K562 (cell line): ENCODE data around the gene CMTM1. TPM values are rescaled to one million over a fixed set of nuclear protein-coding genes. Genes with fewer than 3 reads are reported as not detected.

Experiments used
- ARID4B ChIP-seq: sonication (generic); formaldehyde crosslinking; IDR thresholded peaks from 2 replicates; pipeline ENCODE4 v1.8.0; 2022; ENCODE audit warnings: mild to moderate bottlenecking, missing genetic modification reagents
- ATF7 ChIP-seq: fragments of 450-650 bp; IDR thresholded peaks from 2 replicates; pipeline ENCODE4 v1.7.1; 2014; ENCODE audit warnings: mild to moderate bottlenecking, moderate library complexity
- CHCHD3 ChIP-seq: fragments of 250-450 bp; sonication (Bioruptor Pico); IDR thresholded peaks from 2 replicates; pipeline ENCODE4 v2.1.2; 2022; ENCODE audit warnings: mild to moderate bottlenecking
- CREM ChIP-seq: IDR thresholded peaks from 2 replicates; pipeline ENCODE4 v1.6.1; 2014; ENCODE audit warnings: antibody characterized with exemption, low read depth
- ETV1 ChIP-seq: fragments of 450-650 bp; conservative IDR thresholded peaks from 2 replicates; pipeline ENCODE4 v1.6.1; 2016; ENCODE audit warnings: missing genetic modification characterization, control low read depth, low read depth, missing compliant biosample characterization
- FOXA3 ChIP-seq, 2 experiments: fragments of 450-650 bp in 1 of 2; sonication (generic) in 1 of 2; formaldehyde crosslinking; IDR thresholded peaks in 1 of 2; conservative IDR thresholded peaks in 1 of 2; 2 replicates each; pipeline versions ENCODE4 v1.4.0 to v1.8.0; 2020 to 2022; ENCODE audit warnings: mild to moderate bottlenecking in 2 of 2, missing genetic modification reagents in 1 of 2
- HES1 ChIP-seq: fragments of 450-650 bp; IDR thresholded peaks from 2 replicates; pipeline ENCODE4 v1.6.1; 2016; ENCODE audit warnings: low read depth, mild to moderate bottlenecking, moderate library complexity
- NR2C1 ChIP-seq, 2 experiments: fragments of 450-650 bp; IDR thresholded peaks; 2 replicates each; pipeline ENCODE4 v1.6.1; 2017; ENCODE audit warnings: mild to moderate bottlenecking in 2 of 2, antibody characterized with exemption in 1 of 2, inconsistent platforms in 1 of 2, missing compliant biosample characterization in 1 of 2, missing genetic modification characterization in 1 of 2
- SIX5 ChIP-seq, 2 experiments: IDR thresholded peaks; 2 replicates each; pipeline ENCODE4 v1.6.1; 2011; ENCODE audit warnings: low read length in 2 of 2, borderline replicate concordance in 1 of 2, low read depth in 1 of 2, mild to moderate bottlenecking in 1 of 2, moderate library complexity in 1 of 2; ENCODE audit not compliant: insufficient read depth in 1 of 2
- SMARCC2 ChIP-seq: fragments of 450-650 bp; IDR thresholded peaks from 2 replicates; pipeline ENCODE4 v1.6.1; 2017; ENCODE audit warnings: antibody characterized with exemption, moderate library complexity, mild to moderate bottlenecking, low read depth
- SMARCE1 ChIP-seq: fragments of 450-650 bp; IDR thresholded peaks from 2 replicates; pipeline ENCODE4 v1.7.1; 2016; ENCODE audit warnings: mild to moderate bottlenecking
- TAL1 ChIP-seq: fragments of 450-650 bp; IDR thresholded peaks from 2 replicates; pipeline ENCODE4 v1.6.1; 2016; ENCODE audit warnings: mild to moderate bottlenecking
- ZBTB12 ChIP-seq: fragments of 250-450 bp; sonication (Bioruptor Pico); IDR thresholded peaks from 2 replicates; pipeline ENCODE4 v1.4.0; 2020
- ZEB2 ChIP-seq: fragments of 450-650 bp; IDR thresholded peaks from 2 replicates; pipeline ENCODE4 v1.6.1; 2016
- ZNF436 ChIP-seq: fragments of 250-450, 450-650 bp; sonication (Bioruptor Pico); formaldehyde crosslinking; IDR thresholded peaks from 2 replicates; pipeline ENCODE4 v1.7.0; 2020; ENCODE audit warnings: mild to moderate bottlenecking
- ZNF75A ChIP-seq: fragments of 450-650 bp; formaldehyde crosslinking; IDR thresholded peaks from 2 replicates; pipeline ENCODE4 v1.4.0; 2020; ENCODE audit warnings: mild to moderate bottlenecking
- ZNF77 ChIP-seq: fragments of 250-450 bp; sonication (Bioruptor Pico); IDR thresholded peaks from 2 replicates; pipeline ENCODE4 v1.5.0; 2020
- polyA plus RNA-seq, 8 experiments: library from polyadenylated mRNA; depleted of rRNA in 4 of 8; stranded (reverse) in 5 of 8; unstranded in 3 of 8; fragments of >200 nt; fragmentation: Nextera tagmentation in 2 of 8; fragmentation: Illumina TruSeq in 1 of 8; extraction: Ambion mirVana in 2 of 8; extraction: Trizol in 1 of 8; gene quantifications; 2 replicates each; pipeline versions ENCODE4 v1.2.1 to v1.2.3, GENCODE V29; 2011 to 2014; ENCODE audit warnings: inconsistent platforms in 1 of 8, missing spikeins in 1 of 8
- total RNA-seq, 7 experiments: library from RNA; depleted of rRNA in 6 of 7; stranded (reverse); fragments of >200 nt in 6 of 7; fragmentation: Illumina TruSeq in 2 of 7; extraction: Trizol in 2 of 7; gene quantifications; 2 replicates each; pipeline versions ENCODE4 v1.2.1 to v1.2.3, GENCODE V29; 2011 to 2021; ENCODE audit warnings: low replicate concordance in 1 of 7
- TF ChIP-seq, protein P1 (sequence below), 2 experiments: fragments of 450-650 bp; IDR thresholded peaks; 2 replicates each; pipeline ENCODE4 v1.6.1; 2016

CMTM1 gene
- total and polyA plus RNA-seq, 9 of the 15 experiments (the other 6 are each of a cell fraction or from before 2014, with no cell fraction given), result 0.25 to 2.6 (median 1.1) TPM; not detected in 2

DNA sequence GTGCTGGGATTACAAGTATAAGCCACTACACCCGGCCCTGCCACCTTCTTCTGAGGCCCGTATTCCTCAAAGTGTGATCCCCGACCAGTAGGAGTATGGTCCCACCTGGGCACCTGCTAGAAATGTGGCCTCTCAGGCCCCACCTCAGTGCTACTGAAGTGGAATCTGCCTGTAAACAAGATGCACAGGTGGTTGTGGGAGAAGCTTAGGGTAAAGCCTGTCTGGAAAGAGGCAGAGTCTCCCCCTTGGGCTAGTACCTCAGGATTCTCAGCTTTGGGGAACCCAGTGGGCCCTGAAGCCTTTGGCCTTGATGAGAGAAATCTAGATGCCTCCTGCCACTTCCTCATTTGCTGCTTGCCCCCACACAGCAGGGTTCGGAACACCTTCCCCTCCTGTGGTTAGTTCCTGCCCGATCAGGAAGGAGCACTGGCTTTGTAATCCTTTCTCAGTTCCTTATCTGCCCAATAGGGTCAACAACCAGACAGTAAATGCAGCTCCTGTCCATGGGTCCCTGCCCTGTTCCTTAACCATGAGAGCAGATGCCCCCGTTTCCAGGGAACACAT, 41.6 kb upstream of the CMTM1 start (continued):
- TF ChIP-seq SMARCC2, result peak; percentile 47; the same call in 1 of the 2 replicates
- no peak for TF ChIP-seq ZNF436 (CRISPR knock-in tag)
- peak; percentile 75; the same call in 1 of the 2 replicates for TF ChIP-seq ZNF75A (CRISPR knock-in tag)
- TF ChIP-seq NR2C1 (IDR thresholded peaks at IDR 0.05), result no peak
- peak; percentile 29; the same call in 1 of the 2 replicates for TF ChIP-seq NR2C1 (tag; IDR thresholded peaks at IDR 0.05)
- TF ChIP-seq, protein P1, sequence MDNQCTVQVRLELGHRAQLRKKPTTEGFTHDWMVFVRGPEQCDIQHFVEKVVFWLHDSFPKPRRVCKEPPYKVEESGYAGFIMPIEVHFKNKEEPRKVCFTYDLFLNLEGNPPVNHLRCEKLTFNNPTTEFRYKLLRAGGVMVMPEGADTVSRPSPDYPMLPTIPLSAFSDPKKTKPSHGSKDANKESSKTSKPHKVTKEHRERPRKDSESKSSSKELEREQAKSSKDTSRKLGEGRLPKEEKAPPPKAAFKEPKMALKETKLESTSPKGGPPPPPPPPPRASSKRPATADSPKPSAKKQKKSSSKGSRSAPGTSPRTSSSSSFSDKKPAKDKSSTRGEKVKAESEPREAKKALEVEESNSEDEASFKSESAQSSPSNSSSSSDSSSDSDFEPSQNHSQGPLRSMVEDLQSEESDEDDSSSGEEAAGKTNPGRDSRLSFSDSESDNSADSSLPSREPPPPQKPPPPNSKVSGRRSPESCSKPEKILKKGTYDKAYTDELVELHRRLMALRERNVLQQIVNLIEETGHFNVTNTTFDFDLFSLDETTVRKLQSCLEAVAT (IDR thresholded peaks at IDR 0.05), result peak in 1 of 2 experiments; percentile 56; a peak in 1 of 4 replicates
- TF ChIP-seq ATF7, result peak; percentile 51
- TF ChIP-seq SMARCE1, result peak; percentile 83
- peak; percentile 72 for TF ChIP-seq TAL1
- TF ChIP-seq SIX5 (IDR thresholded peaks at IDR 0.05; ENCODE audit: borderline replicate concordance in 1 of 2, insufficient read depth in 1 of 2, low read depth in 1 of 2, low read length in 2 of 2), result no peak
- peak; percentile 16 to 55; a peak in 1 of 4 replicates for TF ChIP-seq FOXA3 (CRISPR knock-in tag; conservative IDR thresholded peaks at IDR 0.05 in 1 of 2, IDR thresholded peaks at IDR 0.05 in 1 of 2)
- no peak for TF ChIP-seq ZBTB12 (CRISPR knock-in tag)
- peak; percentile 80; the same call in 1 of the 2 replicates for TF ChIP-seq HES1
- TF ChIP-seq ZEB2, result peak; percentile 85
- peak; percentile 37; the same call in 1 of the 2 replicates for TF ChIP-seq CREM
- 0 out of 2 replicates have a peak, but pooled peaks have one; percentile 38 for TF ChIP-seq ETV1 (tag)
- no peak for TF ChIP-seq ZNF77 (CRISPR knock-in tag)
- no peak for TF ChIP-seq CHCHD3 (CRISPR knock-in tag)
- TF ChIP-seq ARID4B (CRISPR knock-in tag), result no peak
